NCI-H2227 (cell line): ENCODE data around the gene ECI1.

Experiments
- DNase-seq: peaks from one replicate; lab custom pipeline; 2025; ENCODE audit not compliant: unreplicated experiment; lab: John Stamatoyannopoulos, UW

The ECI1 gene

DNA sequence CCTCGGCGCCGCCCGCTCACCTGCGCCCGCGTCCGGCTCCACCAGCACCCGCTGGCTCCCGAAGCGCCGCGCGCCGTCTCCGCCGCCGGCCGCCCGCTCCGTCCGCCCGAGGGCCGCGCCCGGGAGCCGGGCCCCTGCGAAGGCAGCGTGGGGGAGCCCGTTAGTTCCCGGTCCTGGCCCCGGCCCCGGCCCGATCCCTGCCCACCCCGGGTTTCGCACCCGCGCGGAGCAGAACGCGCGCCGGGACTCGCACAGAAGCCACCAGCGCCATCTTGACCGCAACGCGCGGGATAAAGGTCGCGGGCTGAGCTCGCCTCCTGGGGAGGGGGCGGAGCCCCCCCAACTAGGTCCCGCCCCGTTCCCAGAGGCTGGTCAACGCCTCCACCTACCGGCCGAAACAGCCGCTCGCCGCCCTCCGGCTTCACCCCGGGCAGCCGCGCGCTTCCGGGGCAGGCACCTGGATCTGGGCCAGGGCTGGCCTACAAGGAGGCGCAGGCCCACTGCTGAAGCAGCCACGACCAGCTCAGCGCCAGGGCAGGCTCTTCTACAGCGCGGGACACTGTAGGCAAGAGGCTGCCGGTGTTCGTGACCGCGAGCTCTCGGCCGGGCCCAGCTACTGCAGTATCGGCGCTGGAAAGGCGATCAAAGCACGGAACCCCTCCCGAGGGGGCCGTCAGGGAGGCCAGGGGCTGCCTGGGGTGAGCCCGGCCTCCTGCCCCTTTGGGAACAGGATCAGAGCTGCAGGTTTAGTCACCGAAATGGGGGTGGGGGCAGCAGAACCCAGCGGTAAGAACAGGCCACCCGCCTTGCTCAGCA lies at the start of gene ECI1:
Gene ECI1, minus strand, starts transcription at position 292 of the 816 bp plus-strand sequence. Its CDS starts 21 bp downstream, at position 271.
- peak; percentile 93 for DNase-seq

DNA sequence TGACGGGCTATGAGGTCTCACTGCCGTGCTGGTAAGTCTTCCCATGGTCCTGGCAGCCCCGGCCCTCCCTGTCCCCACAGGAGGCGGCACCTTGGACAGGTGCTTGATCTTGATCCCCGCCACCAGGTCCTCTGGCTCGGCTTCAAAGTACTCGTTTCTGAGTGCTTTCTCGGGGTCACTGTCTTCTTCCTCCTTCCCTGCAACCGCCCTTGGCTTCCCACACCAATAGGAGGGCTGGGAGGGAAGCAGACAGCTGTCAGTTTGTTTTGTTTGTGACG lies 48.5 kb upstream of the ECI1 start:
- DNase-seq: no peak

GRCh38 chr16:2299121-2299914 lies 47.9 kb upstream of the ECI1 start:
- DNase-seq: no peak

GRCh38 chr16:2298621-2299020 lies 47.2 kb upstream of the ECI1 start:
- no peak for DNase-seq

GRCh38 chr16:2297506-2297860 lies 46.1 kb upstream of the ECI1 start:
- no peak for DNase-seq

GRCh38 chr16:2296661-2297505 lies 45.5 kb upstream of the ECI1 start:
- DNase-seq: no peak

GRCh38 chr16:2295056-2295798 lies 43.8 kb upstream of the ECI1 start:
- no peak for DNase-seq

DNA sequence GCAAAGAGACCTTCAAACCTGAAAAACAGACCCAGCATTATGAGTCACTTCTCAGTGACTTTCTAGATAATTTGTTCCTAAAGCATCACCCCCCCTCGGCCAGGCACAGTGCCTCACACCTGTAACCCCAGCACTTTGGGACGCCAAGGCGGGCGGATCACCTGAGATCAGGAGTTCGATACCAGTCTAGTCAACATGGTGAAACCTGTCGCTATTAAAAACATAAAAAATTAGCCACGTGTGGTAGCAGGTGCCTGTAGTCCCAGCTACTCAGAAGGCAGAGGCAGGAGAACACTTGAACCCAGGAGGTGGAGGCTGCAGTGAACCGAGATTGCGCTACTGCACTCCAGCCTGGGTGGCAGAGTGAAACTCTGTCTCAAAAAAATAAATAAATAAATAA lies 40.8 kb upstream of the ECI1 start:
- no peak for DNase-seq

DNA sequence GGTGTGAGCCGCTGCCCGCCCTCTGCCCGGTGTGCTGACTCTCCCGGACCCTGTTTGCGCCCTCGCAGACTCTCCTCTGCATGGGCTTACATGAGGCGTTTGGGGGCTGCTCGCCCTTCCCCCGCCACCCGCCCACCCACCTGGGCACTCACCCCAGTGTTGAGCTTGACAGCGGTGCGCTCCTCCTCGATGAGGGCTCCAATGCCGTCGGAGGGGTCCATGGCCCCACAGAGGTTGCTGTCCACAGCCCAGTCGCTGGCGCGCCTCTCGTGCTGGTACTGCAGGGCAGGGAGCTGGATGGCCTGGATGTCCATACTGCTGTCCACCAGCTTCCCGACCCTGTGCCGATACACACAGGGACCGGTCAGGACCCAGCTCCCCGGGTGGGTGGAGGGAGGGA lies 37.9 kb upstream of the ECI1 start:
- no peak for DNase-seq

DNA sequence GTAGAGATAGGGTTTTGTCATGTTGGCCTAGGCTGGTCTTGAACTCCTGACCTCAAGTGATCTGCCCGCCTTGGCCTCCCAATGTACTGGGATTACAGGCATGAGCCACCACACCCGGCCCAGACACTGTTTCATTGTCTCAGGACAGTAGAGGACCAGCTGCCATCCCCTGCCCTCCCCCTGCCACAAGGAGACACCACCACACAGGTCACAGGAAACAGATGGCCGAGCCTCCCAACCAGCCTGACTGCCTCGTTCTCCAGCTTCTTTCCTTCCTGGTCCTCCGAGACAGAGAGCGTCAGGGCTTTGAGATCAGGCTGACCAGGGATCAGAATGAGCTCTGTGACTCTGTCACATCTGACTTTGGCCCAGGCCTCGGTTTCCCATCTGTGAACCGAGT lies 37.3 kb upstream of the ECI1 start:
- DNase-seq: no peak

- no peak for DNase-seq
Observed at GRCh38 chr16:2287916-2288547, 36.6 kb upstream of the ECI1 start.

DNA sequence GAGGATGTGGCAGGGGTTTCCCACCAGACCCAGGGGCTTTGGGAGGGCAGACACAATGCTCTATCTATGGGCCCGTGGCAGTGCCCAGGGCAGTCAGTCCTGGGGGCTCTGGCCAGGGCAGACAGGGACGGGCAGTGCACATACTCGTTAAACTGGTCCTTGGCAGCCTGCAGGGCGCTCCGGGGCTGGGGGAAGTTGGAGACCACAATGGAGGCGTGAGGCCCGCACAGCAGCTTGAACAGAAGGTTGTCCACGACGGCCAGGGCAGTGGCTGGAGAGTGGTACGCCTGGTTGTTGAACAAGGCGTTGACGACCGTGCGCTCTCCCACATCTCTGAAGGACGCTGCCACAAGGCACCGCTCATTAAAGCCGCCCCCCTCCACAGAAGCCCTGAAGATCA lies 35.2 kb upstream of the ECI1 start:
- DNase-seq: no peak

GRCh38 chr16:2285731-2286191 lies 34.4 kb upstream of the ECI1 start:
- DNase-seq: no peak

DNA sequence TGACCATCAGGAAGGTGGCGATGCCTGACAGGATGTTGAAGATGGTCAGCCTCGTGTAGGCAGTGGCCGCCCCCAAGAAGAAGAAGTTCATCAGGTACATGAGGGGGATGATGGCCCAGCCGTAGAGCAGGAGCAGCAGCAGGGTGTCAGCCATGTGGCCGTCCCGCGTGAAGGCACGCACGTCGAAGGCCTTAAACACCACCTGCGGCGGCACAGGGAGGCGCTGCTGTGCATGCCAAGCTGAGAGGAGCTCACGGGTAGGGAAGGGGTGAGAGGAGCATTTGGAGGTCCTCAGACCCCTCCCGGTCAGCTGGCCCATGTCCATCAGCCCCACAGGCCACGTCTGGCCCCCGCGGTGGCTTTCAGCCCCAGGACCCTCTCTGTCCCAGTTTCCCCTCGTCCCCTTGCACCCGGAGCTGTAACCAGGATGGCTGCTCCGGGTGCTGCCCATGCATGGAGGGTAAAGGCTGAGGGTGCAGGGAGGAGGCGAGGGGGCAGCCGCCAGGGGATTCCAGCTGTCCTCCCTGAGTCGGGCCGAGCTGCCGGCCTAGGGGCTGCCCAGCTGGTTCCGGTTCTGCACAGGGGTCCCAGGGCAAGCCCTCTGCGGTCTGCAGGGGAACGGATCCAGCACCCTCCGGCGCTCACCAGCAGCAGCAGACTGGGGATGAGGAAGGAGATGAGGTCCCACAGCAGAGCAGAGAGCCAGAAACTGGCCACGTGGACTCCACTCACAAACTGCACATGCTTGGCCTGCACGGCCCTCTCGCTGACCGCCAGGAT lies 33.6 kb upstream of the ECI1 start:
- no peak for DNase-seq

DNA sequence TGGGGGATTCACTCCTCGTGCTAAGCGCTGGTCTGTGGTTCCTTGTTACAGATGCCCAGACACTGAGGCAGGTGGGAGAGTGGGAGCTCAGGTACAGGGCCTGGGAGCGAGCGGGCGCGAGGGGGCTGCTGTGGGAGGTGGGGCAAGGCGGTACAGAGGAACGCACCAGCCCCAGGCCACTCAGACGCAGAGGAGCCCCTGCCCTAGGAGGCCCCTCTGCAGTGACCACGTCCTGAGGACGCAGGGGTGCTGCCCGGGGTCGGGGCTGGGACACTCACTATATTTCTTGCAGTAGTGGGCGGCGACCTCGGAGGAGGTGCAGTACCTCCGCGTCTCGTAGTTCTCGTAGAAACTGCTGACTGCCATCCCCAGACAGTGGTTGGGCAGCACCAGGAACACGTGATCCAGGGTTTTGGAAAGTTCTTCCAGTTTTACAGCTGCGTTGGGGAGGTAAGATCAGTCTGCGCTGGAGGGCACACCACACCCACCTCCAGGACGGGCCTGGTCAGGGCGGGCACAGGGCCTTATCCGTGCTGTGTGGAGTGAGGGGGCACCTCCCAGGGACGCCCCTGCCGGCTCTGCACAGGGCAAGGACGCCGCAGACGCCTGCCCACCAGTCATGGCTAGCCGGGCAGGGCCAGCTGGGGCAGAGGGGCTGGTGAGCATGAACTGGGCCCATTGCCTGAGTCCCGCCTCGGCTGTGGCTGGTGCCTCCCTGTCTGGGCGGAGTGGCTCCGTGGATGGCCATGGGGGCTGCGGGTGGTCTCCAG lies 32.8 kb upstream of the ECI1 start:
- DNase-seq: no peak

DNA sequence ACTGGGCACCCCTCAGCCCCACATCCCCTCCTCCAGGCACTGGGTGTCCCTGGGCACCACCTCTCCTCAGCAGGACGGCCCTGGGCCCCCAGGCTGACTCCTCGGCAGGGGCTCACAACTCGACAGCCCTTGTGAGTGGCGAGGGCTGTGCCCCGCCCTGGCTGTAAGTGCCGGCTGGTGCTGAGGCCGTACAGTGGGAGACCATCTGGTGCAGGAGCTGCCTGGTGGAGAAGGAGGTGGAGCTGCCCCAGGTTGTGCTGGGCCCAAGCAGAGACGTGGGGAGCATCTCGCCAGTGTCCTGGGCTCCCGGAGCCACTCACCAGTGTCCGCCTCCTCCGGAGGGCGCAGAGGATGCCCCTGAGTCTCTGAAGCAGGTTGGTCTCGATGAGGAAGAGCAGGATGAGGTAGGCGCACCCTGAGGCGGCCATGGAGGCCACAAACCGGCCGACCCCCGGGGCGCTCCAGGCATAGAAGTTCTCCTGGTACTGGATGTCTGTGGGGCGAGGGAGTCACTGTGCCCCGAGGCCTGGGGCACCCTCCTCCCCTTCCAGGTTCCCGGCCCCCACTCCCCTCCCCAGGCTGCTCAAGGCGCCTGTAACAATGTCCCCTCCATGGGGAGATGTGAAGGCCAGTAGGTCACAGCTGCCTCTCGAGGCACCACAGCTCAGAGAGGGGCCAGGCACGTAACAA lies 31.6 kb upstream of the ECI1 start:
- no peak for DNase-seq

GRCh38 chr16:2282262-2282661 lies 30.9 kb upstream of the ECI1 start:
- no peak for DNase-seq

DNA sequence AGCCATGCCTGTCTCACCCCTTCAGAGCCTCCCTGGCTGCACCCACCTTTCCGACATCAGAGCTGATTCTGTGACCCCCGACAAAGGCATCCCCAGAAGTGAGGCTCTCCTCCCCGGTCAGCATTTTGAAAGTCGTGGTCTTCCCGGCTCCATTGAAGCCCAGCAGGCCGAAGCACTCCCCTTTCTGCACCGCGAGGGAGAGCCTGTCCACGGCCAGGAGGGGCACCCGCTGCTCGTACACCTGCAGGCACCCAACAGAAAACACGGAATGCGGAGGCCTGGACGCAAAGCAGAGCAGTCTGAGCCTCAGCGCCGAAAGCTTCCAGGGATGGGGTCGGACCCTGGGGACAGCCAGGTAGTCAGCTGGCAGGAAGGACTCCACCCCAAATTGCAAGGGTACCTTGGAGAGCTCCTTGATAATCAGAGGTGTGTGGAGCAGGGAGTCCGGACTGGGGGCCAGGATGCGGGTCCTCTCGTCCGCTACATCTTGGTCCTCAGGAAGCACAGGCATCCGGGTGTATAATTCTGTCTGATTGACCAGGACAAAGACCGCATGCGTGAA lies 29.7 kb upstream of the ECI1 start:
- no peak for DNase-seq
